OCI-LY7 (cell line): Measurements from ENCODE around the gene PLCB1. TPM values are rescaled to one million over a fixed set of nuclear protein-coding genes. Genes with fewer than 3 reads are reported as not detected.

ENCODE experiments used
- BruUV-seq: library from RNA; stranded (reverse); fragments of 400-500 nt; replicated peaks from 2 replicates; lab custom pipeline; 2021; lab: Mats Ljungman, UMichigan
- CTCF ChIA-PET: fragments of 300-600 bp; sonication (Branson Sonifier 250); formaldehyde crosslinking; loops from one replicate; lab custom pipeline; 2022; ENCODE audit warnings: antibody characterized with exemption; ENCODE audit not compliant: unreplicated experiment; lab: Charles Lee
- POLR2A ChIA-PET: fragments of 300-600 bp; sonication (Branson Sonifier 250); formaldehyde crosslinking; loops from one replicate; lab custom pipeline; 2022; ENCODE audit warnings: antibody characterized with exemption; lab: Charles Lee
- DNase-seq: peaks from one replicate; pipeline ENCODE4 v3.0.0-alpha.2; 2015; ENCODE audit warnings: low spot score
- H2AFZ ChIP-seq: fragments of 200-600 bp; sonication (generic), shearing (Covaris generic); 2 replicates; pipeline ENCODE4 v1.6.1; 2014; ENCODE audit warnings: mild to moderate bottlenecking, antibody characterized with exemption, low read length, moderate library complexity
- H3K27ac ChIP-seq: fragments of 200-600 bp; sonication (generic); 2 replicates; pipeline ENCODE4 v1.5.1; 2014; ENCODE audit warnings: mixed run types, low read depth, mild to moderate bottlenecking, moderate library complexity, low read length, inconsistent platforms; ENCODE audit not compliant: poor library complexity, severe bottlenecking
- H3K36me3 ChIP-seq: fragments of 200-600 bp; sonication (generic); 2 replicates; pipeline ENCODE4 v1.6.1; 2014; ENCODE audit warnings: mild to moderate bottlenecking, antibody characterized with exemption, low read length, moderate library complexity, mixed read lengths; ENCODE audit not compliant: insufficient read depth
- H3K4me1 ChIP-seq: fragments of 200-600 bp; sonication (generic); 2 replicates; pipeline ENCODE4 v1.5.1; 2014; ENCODE audit warnings: mild to moderate bottlenecking, low read length; ENCODE audit not compliant: insufficient read depth, poor library complexity, severe bottlenecking
- H3K4me2 ChIP-seq: fragments of 200-600 bp; sonication (generic); 2 replicates; pipeline ENCODE4 v1.6.1; 2014; ENCODE audit warnings: mild to moderate bottlenecking, low read length
- H3K4me3 ChIP-seq: fragments of 200-600 bp; sonication (generic); 2 replicates; pipeline ENCODE4 v1.5.1; 2014; ENCODE audit warnings: mild to moderate bottlenecking, low read depth, low read length; ENCODE audit not compliant: poor library complexity, severe bottlenecking
- H3K79me2 ChIP-seq: fragments of 200-600 bp; sonication (generic); 2 replicates; pipeline ENCODE4 v1.6.1; 2016; ENCODE audit warnings: low read depth, mild to moderate bottlenecking, low read length, moderate library complexity, mixed read lengths; ENCODE audit not compliant: insufficient read depth
- H3K9me2 ChIP-seq: fragments of 200-600 bp; sonication (generic); 2 replicates; pipeline ENCODE4 v1.6.1; 2016; ENCODE audit warnings: mild to moderate bottlenecking, low read length, mixed read lengths; ENCODE audit not compliant: insufficient read depth
- H3K9me3 ChIP-seq: fragments of 200-600 bp; sonication (generic); 2 replicates; pipeline ENCODE4 v1.6.1; 2014; ENCODE audit warnings: mild to moderate bottlenecking, mixed run types, low read length, mixed read lengths
- H4K20me1 ChIP-seq: fragments of 200-600 bp; sonication (generic); 2 replicates; pipeline ENCODE4 v1.6.1; 2014; ENCODE audit warnings: mild to moderate bottlenecking, antibody characterized with exemption, low read length, moderate library complexity, mixed read lengths; ENCODE audit not compliant: insufficient read depth
- CTCF ChIP-seq: fragments of 200-600 bp; sonication (generic); conservative IDR thresholded peaks from 2 replicates; pipeline ENCODE4 v1.5.1; 2014; ENCODE audit warnings: mild to moderate bottlenecking, antibody characterized with exemption, low read length, moderate library complexity, mixed read lengths
- EZH2phosphoT487 ChIP-seq: fragments of 200-600 bp; sonication (generic); IDR thresholded peaks from 2 replicates; pipeline ENCODE4 v1.6.1; 2018; ENCODE audit warnings: low read depth, borderline replicate concordance, mild to moderate bottlenecking, mixed run types, antibody characterized with exemption, low read length, moderate library complexity, mixed read lengths
- intact Hi-C: fragments of 100-400 bp; cut with micrococcal nuclease; formaldehyde crosslinking; loops from one replicate; pipeline ENCODE4 v1.10.0; 2022; ENCODE audit not compliant: unreplicated experiment
- total RNA-seq, 2 experiments: library from RNA; depleted of rRNA in 1 of 2; stranded (reverse); fragments of >200 nt in 1 of 2; shearing (Covaris generic) in 1 of 2; gene quantifications; 2 replicates each; pipeline ENCODE4 v1.2.3, GENCODE V29; 2014 to 2022

PLCB1 gene
- total RNA-seq, 2 experiments from 2014 or later = 14.6 to 30.5 TPM

GRCh38 chr20:8800089-8800488 is 668.0 kb downstream of the PLCB1 start:
- ChIA-PET CTCF (no interaction called here), POLR2A (no interaction called here)
- no peaks in the 10 kb centered on the region for H3K36me3 ChIP-seq
- H3K4me1 ChIP-seq = no peaks in the 10 kb centered on the region
- no peaks in the 10 kb centered on the region for H3K79me2 ChIP-seq
- H4K20me1 ChIP-seq = no peaks in the 10 kb centered on the region
- H3K9me2 ChIP-seq = no peaks in the 10 kb centered on the region
- DNase-seq = no peak
- no peak for TF ChIP-seq EZH2phosphoT487
- TF ChIP-seq CTCF = peak; percentile 45; the same call in 1 of the 2 replicates
- BruUV-seq = no TSS peak
- H3K4me2 ChIP-seq = no peak overlapping the region
- no peak overlapping the region for H2AFZ ChIP-seq
- no peaks in the 10 kb centered on the region for H3K9me3 ChIP-seq
- intact Hi-C loops = no loop called here
- H3K27ac ChIP-seq = no peak overlapping the region
- H3K4me3 ChIP-seq = no peak overlapping the region

GRCh38 chr20:8801686-8802085 is 669.6 kb downstream of the PLCB1 start:
- no peak for DNase-seq
- Histone ChIP-seq H3K9me3 (no peaks in the 10 kb centered on the region), H3K36me3 (no peaks in the 10 kb centered on the region), H3K79me2 (no peaks in the 10 kb centered on the region), H3K27ac (no peak overlapping the region), H2AFZ (no peak overlapping the region), H4K20me1 (no peaks in the 10 kb centered on the region), H3K4me3 (no peak overlapping the region), H3K9me2 (no peaks in the 10 kb centered on the region), H3K4me1 (no peaks in the 10 kb centered on the region), H3K4me2 (no peak overlapping the region)
- POLR2A ChIA-PET = no interaction called here
- no peak for TF ChIP-seq CTCF
- TF ChIP-seq EZH2phosphoT487 = no peak
- BruUV-seq = no TSS peak
- intact Hi-C loops = no loop called here
- CTCF ChIA-PET = no interaction called here

- Histone ChIP-seq H3K36me3 (no peaks in the 10 kb centered on the region), H3K27ac (no peak overlapping the region), H3K4me3 (no peak overlapping the region), H3K79me2 (no peaks in the 10 kb centered on the region), H3K9me3 (no peaks in the 10 kb centered on the region), H2AFZ (no peak overlapping the region), H3K4me2 (no peak overlapping the region), H3K9me2 (no peaks in the 10 kb centered on the region), H4K20me1 (no peaks in the 10 kb centered on the region), H3K4me1 (no peaks in the 10 kb centered on the region)
- no peak for TF ChIP-seq EZH2phosphoT487
- TF ChIP-seq CTCF = no peak
- intact Hi-C loops = no loop called here
- DNase-seq = no peak
- BruUV-seq = no TSS peak
- CTCF ChIA-PET = no interaction called here
- POLR2A ChIA-PET = no interaction called here
Observed at GRCh38 chr20:8803065-8803464, 671.0 kb downstream of the PLCB1 start.
